ENCODE results near the gene SORCS2.

The SORCS2 gene

GRCh38 chr4:7642741-7643458 lies 450.6 kb downstream of the SORCS2 start:
- TF ChIP-seq, protein P1, sequence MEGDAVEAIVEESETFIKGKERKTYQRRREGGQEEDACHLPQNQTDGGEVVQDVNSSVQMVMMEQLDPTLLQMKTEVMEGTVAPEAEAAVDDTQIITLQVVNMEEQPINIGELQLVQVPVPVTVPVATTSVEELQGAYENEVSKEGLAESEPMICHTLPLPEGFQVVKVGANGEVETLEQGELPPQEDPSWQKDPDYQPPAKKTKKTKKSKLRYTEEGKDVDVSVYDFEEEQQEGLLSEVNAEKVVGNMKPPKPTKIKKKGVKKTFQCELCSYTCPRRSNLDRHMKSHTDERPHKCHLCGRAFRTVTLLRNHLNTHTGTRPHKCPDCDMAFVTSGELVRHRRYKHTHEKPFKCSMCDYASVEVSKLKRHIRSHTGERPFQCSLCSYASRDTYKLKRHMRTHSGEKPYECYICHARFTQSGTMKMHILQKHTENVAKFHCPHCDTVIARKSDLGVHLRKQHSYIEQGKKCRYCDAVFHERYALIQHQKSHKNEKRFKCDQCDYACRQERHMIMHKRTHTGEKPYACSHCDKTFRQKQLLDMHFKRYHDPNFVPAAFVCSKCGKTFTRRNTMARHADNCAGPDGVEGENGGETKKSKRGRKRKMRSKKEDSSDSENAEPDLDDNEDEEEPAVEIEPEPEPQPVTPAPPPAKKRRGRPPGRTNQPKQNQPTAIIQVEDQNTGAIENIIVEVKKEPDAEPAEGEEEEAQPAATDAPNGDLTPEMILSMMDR (IDR thresholded peaks at IDR 0.05; ENCODE audit: insufficient read depth, low read length, missing control alignments) = no peak
- POLR2A ChIA-PET = no interaction called here
- no peak overlapping the region for H3K4me3 ChIP-seq (ENCODE audit: low read depth, low read length)
- CTCF ChIA-PET = no interaction called here
- no peak for DNase-seq (ENCODE audit: low read depth, low spot score)

- TF ChIP-seq, protein P1 (IDR thresholded peaks at IDR 0.05; ENCODE audit: insufficient read depth, low read length, missing control alignments) = no peak
- ChIA-PET CTCF (interaction anchor here (0.6 to 1.0 kb wide), 2 partner anchors 10 to 159 kb away, joined by 3 read pairs; no protein-coding TSS in a partner anchor), POLR2A (no interaction called here)
- DNase-seq (ENCODE audit: low read depth, low spot score) = no peak
- H3K4me3 ChIP-seq (ENCODE audit: low read depth, low read length) = no peak overlapping the region
Measured at GRCh38 chr4:7645158-7645557, 452.8 kb downstream of the SORCS2 start.

DNA sequence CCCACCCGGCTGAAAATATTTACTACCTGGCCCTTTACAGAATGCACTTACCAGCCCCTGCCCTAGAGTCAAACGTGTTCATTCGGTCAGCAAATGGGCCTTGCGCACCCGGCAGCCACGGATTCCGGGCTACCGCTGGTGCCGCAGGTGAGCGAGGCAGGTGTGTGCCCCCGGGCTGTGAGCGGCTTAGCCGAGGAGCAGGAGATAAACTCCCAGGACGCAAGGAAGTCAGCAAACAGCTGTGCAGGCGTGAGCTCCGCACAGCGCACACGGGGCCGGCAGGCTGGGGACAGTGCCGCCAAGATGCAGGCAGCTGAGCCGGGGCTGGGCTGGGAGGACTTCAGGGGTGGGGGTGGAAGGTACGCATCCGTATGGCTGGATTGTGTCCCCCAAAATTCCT lies 453.6 kb downstream of the SORCS2 start:
- POLR2A ChIA-PET = no interaction called here

DNA sequence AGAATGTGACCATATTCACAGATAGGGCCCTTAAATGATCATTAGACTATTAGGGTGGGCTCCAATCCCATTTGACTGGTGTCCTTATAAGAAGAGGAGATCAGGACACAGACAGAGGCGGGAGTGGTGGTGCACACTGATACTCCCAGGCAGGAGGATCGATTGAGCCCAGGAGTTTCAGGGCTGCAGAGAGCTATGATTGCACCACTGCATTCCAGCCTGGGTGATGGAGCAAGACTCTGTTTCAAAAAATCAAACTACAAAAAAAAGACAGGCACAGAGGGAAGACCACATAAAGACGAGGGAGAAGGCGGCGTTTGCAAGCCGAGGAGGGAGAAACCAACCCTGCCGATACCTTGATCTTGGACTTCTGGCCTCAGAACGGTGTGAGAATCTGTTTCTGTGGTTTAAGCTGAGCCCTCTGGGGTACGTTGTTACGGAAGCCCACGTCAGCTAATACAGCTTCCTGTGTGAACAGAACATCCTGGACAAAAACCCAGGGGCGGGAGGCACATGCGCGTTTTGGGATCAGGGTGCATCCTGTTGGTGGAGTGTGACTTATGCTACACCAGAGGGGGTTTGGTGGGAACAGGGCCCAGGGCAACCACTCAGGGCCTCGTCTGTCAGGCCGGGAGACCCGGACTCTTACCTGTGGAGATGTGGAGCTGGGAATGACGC lies 454.2 kb downstream of the SORCS2 start:
- ChIA-PET POLR2A (no interaction called here), CTCF (no interaction called here)
- TF ChIP-seq, protein P1 (IDR thresholded peaks at IDR 0.05; ENCODE audit: insufficient read depth, low read length, missing control alignments) = no peak
- no peak overlapping the region for H3K4me3 ChIP-seq (ENCODE audit: low read depth, low read length)
- no peak for DNase-seq (ENCODE audit: low read depth, low spot score)

More for the DNA sequence above, 453.6 kb downstream of the SORCS2 start:
- CTCF ChIA-PET = interaction anchor here (1.0 kb wide), 1 partner anchor 11 kb away, joined by 3 read pairs; no protein-coding TSS in a partner anchor
- DNase-seq (ENCODE audit: low read depth, low spot score) = no peak
- H3K4me3 ChIP-seq (ENCODE audit: low read depth, low read length) = no peak overlapping the region
- TF ChIP-seq, protein P1 (IDR thresholded peaks at IDR 0.05; ENCODE audit: insufficient read depth, low read length, missing control alignments) = no peak

GRCh38 chr4:7647186-7647585 lies 454.8 kb downstream of the SORCS2 start:
- ChIA-PET POLR2A (no interaction called here), CTCF (no interaction called here)
- DNase-seq (ENCODE audit: low read depth, low spot score) = no peak
- TF ChIP-seq, protein P1 (IDR thresholded peaks at IDR 0.05; ENCODE audit: insufficient read depth, low read length, missing control alignments) = no peak
- no peak overlapping the region for H3K4me3 ChIP-seq (ENCODE audit: low read depth, low read length)
